Measurements from ENCODE around the gene LIPC.

Gene LIPC

GRCh38 chr15:58431221-58432149, at the start of gene LIPC:
Gene LIPC, plus strand, starts transcription at chr15:58431991. Its CDS starts 42 bp downstream, at chr15:58432033.
- Histone ChIP-seq H3K4me1 (ENCODE audit: control insufficient read depth, insufficient read depth, low read length) (no peaks in the 10 kb centered on the region), H3K9ac (ENCODE audit: low read depth, low read length) (no peak within 1 kb of the TSS), H3K9me3 (ENCODE audit: control insufficient read depth, insufficient read depth, low read length) (no peaks in the 10 kb centered on the region), H3K4me3 (ENCODE audit: low read depth, low read length) (no peak within 1 kb of the TSS), H3K36me3 (ENCODE audit: control insufficient read depth, insufficient read depth, low read length) (no peaks in the 10 kb centered on the region), H3K27me3 (ENCODE audit: control insufficient read depth, insufficient read depth, low read length) (no peaks in the 10 kb centered on the region)

- no peak overlapping the region for H3K9ac ChIP-seq (ENCODE audit: low read depth, low read length)
- H3K27me3 ChIP-seq (ENCODE audit: control insufficient read depth, insufficient read depth, low read length), result no peaks in the 10 kb centered on the region
- no peaks in the 10 kb centered on the region for H3K9me3 ChIP-seq (ENCODE audit: control insufficient read depth, insufficient read depth, low read length)
- H3K4me1 ChIP-seq (ENCODE audit: control insufficient read depth, insufficient read depth, low read length), result peaks cover 5% of the 10 kb centered on the region
- no peaks in the 10 kb centered on the region for H3K36me3 ChIP-seq (ENCODE audit: control insufficient read depth, insufficient read depth, low read length)
- H3K4me3 ChIP-seq (ENCODE audit: low read depth, low read length), result no peak overlapping the region
These were observed 47.9 kb upstream of the LIPC start for GRCh38 chr15:58383876-58384275.

GRCh38 chr15:58384667-58385066, 47.1 kb upstream of the LIPC start:
- H3K27me3 ChIP-seq (ENCODE audit: control insufficient read depth, insufficient read depth, low read length), result no peaks in the 10 kb centered on the region
- no peak overlapping the region for H3K9ac ChIP-seq (ENCODE audit: low read depth, low read length)
- H3K4me3 ChIP-seq (ENCODE audit: low read depth, low read length), result no peak overlapping the region
- H3K36me3 ChIP-seq (ENCODE audit: control insufficient read depth, insufficient read depth, low read length), result no peaks in the 10 kb centered on the region
- peaks cover 5% of the 10 kb centered on the region for H3K4me1 ChIP-seq (ENCODE audit: control insufficient read depth, insufficient read depth, low read length)
- H3K9me3 ChIP-seq (ENCODE audit: control insufficient read depth, insufficient read depth, low read length), result no peaks in the 10 kb centered on the region

GRCh38 chr15:58386081-58386480, 45.7 kb upstream of the LIPC start:
- H3K4me1 ChIP-seq (ENCODE audit: control insufficient read depth, insufficient read depth, low read length), result peaks cover 5% of the 10 kb centered on the region
- H3K9ac ChIP-seq (ENCODE audit: low read depth, low read length), result no peak overlapping the region
- no peaks in the 10 kb centered on the region for H3K9me3 ChIP-seq (ENCODE audit: control insufficient read depth, insufficient read depth, low read length)
- no peak overlapping the region for H3K4me3 ChIP-seq (ENCODE audit: low read depth, low read length)
- H3K36me3 ChIP-seq (ENCODE audit: control insufficient read depth, insufficient read depth, low read length), result no peaks in the 10 kb centered on the region
- H3K27me3 ChIP-seq (ENCODE audit: control insufficient read depth, insufficient read depth, low read length), result no peaks in the 10 kb centered on the region

- no peak overlapping the region for H3K4me3 ChIP-seq (ENCODE audit: low read depth, low read length)
- no peaks in the 10 kb centered on the region for H3K36me3 ChIP-seq (ENCODE audit: control insufficient read depth, insufficient read depth, low read length)
- no peaks in the 10 kb centered on the region for H3K27me3 ChIP-seq (ENCODE audit: control insufficient read depth, insufficient read depth, low read length)
- H3K9ac ChIP-seq (ENCODE audit: low read depth, low read length), result no peak overlapping the region
- H3K4me1 ChIP-seq (ENCODE audit: control insufficient read depth, insufficient read depth, low read length), result peaks cover 5% of the 10 kb centered on the region
- H3K9me3 ChIP-seq (ENCODE audit: control insufficient read depth, insufficient read depth, low read length), result no peaks in the 10 kb centered on the region
These were observed 45.1 kb upstream of the LIPC start for GRCh38 chr15:58386641-58387040.

GRCh38 chr15:58387130-58387529, 44.7 kb upstream of the LIPC start:
- no peak overlapping the region for H3K4me3 ChIP-seq (ENCODE audit: low read depth, low read length)
- H3K36me3 ChIP-seq (ENCODE audit: control insufficient read depth, insufficient read depth, low read length), result no peaks in the 10 kb centered on the region
- no peak overlapping the region for H3K9ac ChIP-seq (ENCODE audit: low read depth, low read length)
- H3K27me3 ChIP-seq (ENCODE audit: control insufficient read depth, insufficient read depth, low read length), result no peaks in the 10 kb centered on the region
- no peaks in the 10 kb centered on the region for H3K9me3 ChIP-seq (ENCODE audit: control insufficient read depth, insufficient read depth, low read length)
- H3K4me1 ChIP-seq (ENCODE audit: control insufficient read depth, insufficient read depth, low read length), result peaks cover 5% of the 10 kb centered on the region

GRCh38 chr15:58388211-58388610, 43.6 kb upstream of the LIPC start:
- peaks cover 5% of the 10 kb centered on the region for H3K4me1 ChIP-seq (ENCODE audit: control insufficient read depth, insufficient read depth, low read length)
- no peaks in the 10 kb centered on the region for H3K9me3 ChIP-seq (ENCODE audit: control insufficient read depth, insufficient read depth, low read length)
- H3K27me3 ChIP-seq (ENCODE audit: control insufficient read depth, insufficient read depth, low read length), result no peaks in the 10 kb centered on the region
- no peaks in the 10 kb centered on the region for H3K36me3 ChIP-seq (ENCODE audit: control insufficient read depth, insufficient read depth, low read length)
- no peak overlapping the region for H3K4me3 ChIP-seq (ENCODE audit: low read depth, low read length)
- H3K9ac ChIP-seq (ENCODE audit: low read depth, low read length), result no peak overlapping the region

- H3K9ac ChIP-seq (ENCODE audit: low read depth, low read length), result no peak overlapping the region
- no peak overlapping the region for H3K4me3 ChIP-seq (ENCODE audit: low read depth, low read length)
- no peaks in the 10 kb centered on the region for H3K9me3 ChIP-seq (ENCODE audit: control insufficient read depth, insufficient read depth, low read length)
- no peaks in the 10 kb centered on the region for H3K27me3 ChIP-seq (ENCODE audit: control insufficient read depth, insufficient read depth, low read length)
- no peaks in the 10 kb centered on the region for H3K4me1 ChIP-seq (ENCODE audit: control insufficient read depth, insufficient read depth, low read length)
- H3K36me3 ChIP-seq (ENCODE audit: control insufficient read depth, insufficient read depth, low read length), result no peaks in the 10 kb centered on the region
These were observed 41.7 kb upstream of the LIPC start for GRCh38 chr15:58390118-58390517.

- Histone ChIP-seq H3K27me3 (ENCODE audit: control insufficient read depth, insufficient read depth, low read length) (no peaks in the 10 kb centered on the region), H3K9ac (ENCODE audit: low read depth, low read length) (no peak overlapping the region), H3K36me3 (ENCODE audit: control insufficient read depth, insufficient read depth, low read length) (no peaks in the 10 kb centered on the region), H3K9me3 (ENCODE audit: control insufficient read depth, insufficient read depth, low read length) (no peaks in the 10 kb centered on the region), H3K4me1 (ENCODE audit: control insufficient read depth, insufficient read depth, low read length) (no peaks in the 10 kb centered on the region), H3K4me3 (ENCODE audit: low read depth, low read length) (no peak overlapping the region)
These were observed 41.1 kb upstream of the LIPC start for GRCh38 chr15:58390655-58391054.

GRCh38 chr15:58391088-58391487, 40.7 kb upstream of the LIPC start:
- Histone ChIP-seq H3K4me3 (ENCODE audit: low read depth, low read length) (no peak overlapping the region), H3K36me3 (ENCODE audit: control insufficient read depth, insufficient read depth, low read length) (no peaks in the 10 kb centered on the region), H3K27me3 (ENCODE audit: control insufficient read depth, insufficient read depth, low read length) (no peaks in the 10 kb centered on the region), H3K4me1 (ENCODE audit: control insufficient read depth, insufficient read depth, low read length) (no peaks in the 10 kb centered on the region), H3K9me3 (ENCODE audit: control insufficient read depth, insufficient read depth, low read length) (no peaks in the 10 kb centered on the region), H3K9ac (ENCODE audit: low read depth, low read length) (no peak overlapping the region)

- H3K4me1 ChIP-seq (ENCODE audit: control insufficient read depth, insufficient read depth, low read length), result no peaks in the 10 kb centered on the region
- no peak overlapping the region for H3K4me3 ChIP-seq (ENCODE audit: low read depth, low read length)
- no peaks in the 10 kb centered on the region for H3K27me3 ChIP-seq (ENCODE audit: control insufficient read depth, insufficient read depth, low read length)
- no peak overlapping the region for H3K9ac ChIP-seq (ENCODE audit: low read depth, low read length)
- no peaks in the 10 kb centered on the region for H3K9me3 ChIP-seq (ENCODE audit: control insufficient read depth, insufficient read depth, low read length)
- H3K36me3 ChIP-seq (ENCODE audit: control insufficient read depth, insufficient read depth, low read length), result no peaks in the 10 kb centered on the region
These were observed 39.6 kb upstream of the LIPC start for GRCh38 chr15:58392141-58392540.

GRCh38 chr15:58392611-58393161, 39.1 kb upstream of the LIPC start:
- H3K27me3 ChIP-seq (ENCODE audit: control insufficient read depth, insufficient read depth, low read length), result no peaks in the 10 kb centered on the region
- no peak overlapping the region for H3K4me3 ChIP-seq (ENCODE audit: low read depth, low read length)
- H3K36me3 ChIP-seq (ENCODE audit: control insufficient read depth, insufficient read depth, low read length), result no peaks in the 10 kb centered on the region
- no peaks in the 10 kb centered on the region for H3K4me1 ChIP-seq (ENCODE audit: control insufficient read depth, insufficient read depth, low read length)
- no peaks in the 10 kb centered on the region for H3K9me3 ChIP-seq (ENCODE audit: control insufficient read depth, insufficient read depth, low read length)
- no peak overlapping the region for H3K9ac ChIP-seq (ENCODE audit: low read depth, low read length)
